GM08714 (cell line): ENCODE results near the gene CDK16.

Experiments
- H3K4me3 ChIP-seq: fragments of 200-500 bp; sonication (Bioruptor generic); 2 replicates; pipeline ENCODE4 v1.5.1; 2014; ENCODE audit warnings: mild to moderate bottlenecking, low read length, inconsistent platforms
- ZNF274 ChIP-seq: IDR thresholded peaks from 2 replicates; pipeline ENCODE4 v1.6.1; 2012; ENCODE audit warnings: mild to moderate bottlenecking, low read depth, low read length

The CDK16 gene

DNA sequence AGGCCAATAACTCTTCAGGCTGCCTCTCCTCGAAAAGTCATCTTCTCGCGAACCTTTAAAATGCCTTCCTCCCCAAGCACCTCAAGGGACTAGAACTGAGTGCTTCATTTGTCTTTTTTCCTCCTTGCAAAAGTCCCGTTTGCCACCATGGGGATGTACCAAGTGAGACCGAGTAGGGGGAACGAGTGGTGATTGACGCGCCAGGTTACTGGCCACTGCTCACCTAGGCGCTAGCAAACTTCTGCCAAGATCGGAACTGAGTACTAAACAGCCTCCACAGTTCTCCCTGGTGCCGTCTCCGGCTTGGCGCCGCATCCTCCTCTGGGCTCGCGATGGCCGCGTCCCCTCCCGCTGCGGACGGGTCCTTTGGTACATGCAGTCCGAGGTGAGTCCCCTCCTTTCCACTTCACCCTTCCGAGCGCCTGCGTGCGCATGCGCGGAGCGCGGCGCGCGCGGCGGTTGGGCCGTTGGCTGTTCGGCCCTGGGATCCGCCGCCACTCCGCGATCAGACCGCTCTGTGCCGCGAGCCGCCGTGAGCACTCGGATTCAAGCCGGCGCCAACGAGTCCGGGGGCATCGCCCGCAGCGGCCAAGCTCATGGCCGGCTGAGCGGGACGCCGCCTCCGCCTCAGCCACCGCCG lies at the start of gene CDK16:
TSS of gene CDK16 (plus strand) at position 402 of the 640 bp plus-strand sequence. CDS start 4,877 bp downstream, outside the sequence.
- TF ChIP-seq ZNF274: no peak
- H3K4me3 ChIP-seq: peak within 1 kb of the TSS; percentile 68

DNA sequence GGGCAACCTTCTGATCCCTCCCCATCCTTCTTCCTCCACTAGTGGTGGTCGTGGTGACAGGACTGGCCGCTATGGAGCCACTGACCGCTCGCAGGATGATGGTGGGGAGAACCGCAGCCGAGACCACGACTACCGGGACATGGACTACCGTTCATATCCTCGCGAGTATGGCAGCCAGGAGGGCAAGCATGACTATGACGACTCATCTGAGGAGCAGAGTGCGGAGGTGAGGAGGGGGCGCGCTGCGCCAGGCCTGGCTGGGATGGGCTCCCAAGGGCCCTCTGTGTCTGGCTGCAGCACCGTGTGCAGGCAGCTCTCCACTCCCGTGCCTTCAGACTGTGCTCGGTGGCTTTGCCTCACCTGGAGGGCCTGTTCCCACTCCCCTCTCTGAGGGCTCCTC lies 49.2 kb upstream of the CDK16 start:
- H3K4me3 ChIP-seq: no peak overlapping the region
- no peak for TF ChIP-seq ZNF274

DNA sequence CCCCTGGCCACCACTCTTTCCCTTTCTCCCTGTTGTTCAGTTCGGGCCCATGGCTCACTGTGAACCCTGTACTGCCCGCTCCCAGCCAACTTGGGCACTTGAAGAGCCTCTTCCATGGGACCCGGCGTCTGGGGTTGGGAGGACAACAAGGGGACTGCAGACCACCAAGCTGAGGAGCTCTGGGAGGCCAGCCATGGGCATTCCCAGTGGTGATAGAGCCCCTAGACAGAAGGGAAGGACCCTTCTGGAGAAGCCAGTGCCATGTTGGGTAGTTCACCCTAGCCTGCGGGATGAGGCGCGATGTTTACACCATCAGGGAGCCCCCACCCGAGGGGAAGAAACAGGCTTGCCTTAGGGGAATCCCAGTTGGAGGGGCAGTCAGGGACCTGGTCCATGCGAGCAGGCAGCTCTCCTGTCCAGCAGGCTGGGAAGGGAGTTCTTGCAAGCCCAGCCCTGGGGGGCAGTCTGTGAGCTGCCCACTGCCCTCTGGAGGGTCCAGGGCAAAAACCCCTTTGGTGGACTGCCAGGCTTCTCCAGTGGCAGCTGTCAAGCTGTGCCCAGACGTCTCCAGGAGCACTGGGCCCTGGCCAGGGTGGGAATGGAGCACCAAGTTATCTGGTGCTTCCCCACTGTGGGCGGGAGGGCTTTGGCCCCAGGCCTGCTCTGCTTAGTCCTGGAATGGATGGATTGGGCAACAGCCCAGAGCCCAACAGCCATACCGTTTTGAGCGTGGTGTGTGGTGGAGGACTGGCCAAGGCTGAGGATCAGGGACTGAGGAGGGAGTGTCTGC lies 48.6 kb upstream of the CDK16 start:
- no peak overlapping the region for H3K4me3 ChIP-seq
- TF ChIP-seq ZNF274: no peak

DNA sequence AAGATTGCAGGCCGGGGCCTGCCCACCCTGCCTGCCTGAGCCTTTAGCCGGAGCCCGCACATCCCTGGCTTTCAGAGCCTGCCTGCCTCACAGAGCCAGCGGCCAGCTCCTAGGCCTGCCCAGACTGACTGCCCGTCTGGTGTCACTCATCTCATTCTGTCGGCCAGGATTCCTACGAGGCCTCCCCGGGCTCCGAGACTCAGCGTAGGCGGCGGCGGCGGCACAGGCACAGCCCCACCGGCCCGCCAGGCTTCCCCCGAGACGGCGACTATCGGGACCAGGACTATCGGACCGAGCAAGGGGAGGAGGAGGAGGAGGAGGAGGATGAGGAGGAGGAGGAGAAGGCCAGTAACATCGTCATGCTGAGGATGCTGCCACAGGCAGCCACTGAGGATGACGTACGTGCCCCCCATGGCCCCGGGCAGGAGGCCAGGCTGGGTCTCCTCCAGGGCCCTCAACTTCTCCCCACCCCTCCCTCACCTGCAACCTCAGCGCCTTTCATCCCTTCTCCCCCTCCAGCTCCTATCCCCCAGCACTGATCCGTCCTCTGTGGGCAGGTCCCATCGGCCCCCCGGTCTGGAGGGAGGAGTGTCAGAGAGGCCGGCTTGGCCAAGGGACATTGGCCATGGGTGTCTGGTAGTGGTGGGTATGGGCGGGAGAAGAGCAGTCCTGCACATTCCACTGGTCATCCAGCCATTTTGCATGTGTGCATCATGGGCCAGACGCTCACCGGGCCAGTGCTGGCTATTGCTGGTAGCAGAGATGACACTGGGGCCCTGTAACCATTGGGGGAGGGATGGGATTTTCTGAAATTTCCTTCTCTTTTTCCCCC lies 47.4 kb upstream of the CDK16 start:
- no peak for TF ChIP-seq ZNF274
- H3K4me3 ChIP-seq: no peak overlapping the region

DNA sequence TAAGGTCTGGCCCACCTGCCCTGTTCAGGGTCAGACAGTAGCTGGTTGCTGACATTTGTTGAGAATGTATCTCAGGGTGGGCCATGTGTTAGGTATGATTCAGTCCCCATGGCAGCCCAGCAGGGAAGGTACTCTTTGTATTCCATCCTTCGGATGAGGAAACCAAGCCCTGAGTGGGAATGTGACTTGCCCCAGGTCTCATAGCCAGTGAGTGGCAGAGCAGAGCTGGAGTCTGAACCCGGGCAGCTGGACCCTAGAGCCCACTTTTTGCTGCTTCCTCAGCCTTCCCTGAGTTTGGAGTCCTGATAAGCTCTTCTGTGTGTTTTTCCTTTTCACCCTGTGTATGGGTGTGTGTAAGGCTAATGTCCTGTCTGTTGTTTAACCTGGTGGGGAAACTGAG lies 46.5 kb upstream of the CDK16 start:
- no peak for TF ChIP-seq ZNF274
- H3K4me3 ChIP-seq: no peak overlapping the region

DNA sequence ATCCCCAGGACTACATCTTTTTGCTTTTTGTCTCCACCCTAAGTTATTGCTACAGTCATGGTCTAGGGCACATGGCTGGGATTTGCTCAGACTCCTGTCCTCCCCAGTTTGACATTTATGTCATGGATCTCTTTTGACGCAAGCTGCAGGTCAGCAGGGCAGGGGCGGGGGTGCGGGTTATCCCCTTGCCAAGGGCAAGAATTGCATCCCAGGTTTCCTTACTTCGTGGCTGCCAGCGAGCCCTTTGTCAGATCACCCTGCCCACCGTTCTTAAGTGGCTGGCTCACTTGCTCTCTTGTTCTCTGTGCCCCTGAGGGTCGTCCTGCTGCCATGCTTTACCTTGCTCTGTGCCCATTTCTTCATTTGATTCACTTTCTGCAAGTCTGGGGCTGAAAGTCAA lies 45.9 kb upstream of the CDK16 start:
- no peak overlapping the region for H3K4me3 ChIP-seq
- no peak for TF ChIP-seq ZNF274

DNA sequence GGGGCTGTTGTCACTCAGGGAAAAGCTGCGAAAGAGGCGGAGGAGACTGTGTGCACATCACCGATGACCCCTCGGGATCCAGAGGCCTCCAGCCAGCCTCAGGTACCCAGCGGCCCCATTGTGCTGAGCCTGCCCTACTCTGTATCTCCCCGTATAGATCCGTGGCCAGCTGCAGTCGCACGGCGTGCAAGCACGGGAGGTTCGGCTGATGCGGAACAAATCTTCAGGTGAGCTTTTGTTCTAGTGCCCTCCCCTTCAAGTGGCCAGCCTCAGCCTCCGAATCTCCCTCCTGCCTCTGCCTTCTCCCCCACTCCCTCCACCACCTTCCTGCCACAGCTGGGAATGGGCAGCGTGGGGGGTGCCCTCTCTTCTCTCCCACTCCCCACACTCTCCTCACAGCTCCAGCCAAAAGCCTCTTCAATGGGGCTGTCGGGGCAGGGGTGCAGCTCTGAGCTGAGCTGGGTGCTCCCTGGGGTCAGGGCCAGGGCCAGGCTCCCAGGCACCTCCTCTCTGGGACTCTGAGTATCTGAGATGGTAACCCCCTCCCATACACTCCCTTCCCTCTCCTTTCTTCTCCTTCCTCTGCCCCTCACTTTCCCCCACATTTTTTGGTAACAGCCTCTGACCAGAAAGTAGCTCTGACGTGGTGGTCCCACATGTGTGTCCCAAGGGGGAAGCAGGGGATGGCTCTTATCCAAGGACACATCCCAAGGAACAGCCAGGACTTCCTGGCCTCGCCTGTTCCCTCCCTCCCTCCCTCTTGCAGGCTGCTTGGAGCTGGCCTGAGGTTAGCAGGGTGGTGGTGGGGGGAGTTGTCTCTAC lies 45.3 kb upstream of the CDK16 start:
- no peak for TF ChIP-seq ZNF274
- no peak overlapping the region for H3K4me3 ChIP-seq

DNA sequence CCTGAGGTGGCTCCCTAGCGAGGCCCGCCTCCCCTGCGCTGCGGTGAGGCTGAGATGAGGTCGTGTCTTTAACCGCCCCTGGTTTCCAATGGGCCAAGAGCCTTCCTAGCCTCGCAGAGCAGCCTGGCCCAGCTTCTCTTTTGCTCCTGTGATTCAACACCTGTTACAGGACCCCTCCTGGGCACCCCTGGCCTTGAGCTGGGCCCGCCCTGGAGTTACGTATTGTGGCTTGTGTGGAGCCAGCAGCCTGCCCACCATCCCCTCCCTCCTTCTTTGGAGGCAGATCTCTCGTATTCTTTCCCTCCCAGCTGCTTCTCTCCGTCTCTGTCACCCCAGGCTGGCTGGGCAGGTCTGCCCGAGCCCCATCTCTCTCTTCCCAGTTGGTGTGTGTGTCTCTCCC lies 44.1 kb upstream of the CDK16 start:
- TF ChIP-seq ZNF274: no peak
- no peak overlapping the region for H3K4me3 ChIP-seq

DNA sequence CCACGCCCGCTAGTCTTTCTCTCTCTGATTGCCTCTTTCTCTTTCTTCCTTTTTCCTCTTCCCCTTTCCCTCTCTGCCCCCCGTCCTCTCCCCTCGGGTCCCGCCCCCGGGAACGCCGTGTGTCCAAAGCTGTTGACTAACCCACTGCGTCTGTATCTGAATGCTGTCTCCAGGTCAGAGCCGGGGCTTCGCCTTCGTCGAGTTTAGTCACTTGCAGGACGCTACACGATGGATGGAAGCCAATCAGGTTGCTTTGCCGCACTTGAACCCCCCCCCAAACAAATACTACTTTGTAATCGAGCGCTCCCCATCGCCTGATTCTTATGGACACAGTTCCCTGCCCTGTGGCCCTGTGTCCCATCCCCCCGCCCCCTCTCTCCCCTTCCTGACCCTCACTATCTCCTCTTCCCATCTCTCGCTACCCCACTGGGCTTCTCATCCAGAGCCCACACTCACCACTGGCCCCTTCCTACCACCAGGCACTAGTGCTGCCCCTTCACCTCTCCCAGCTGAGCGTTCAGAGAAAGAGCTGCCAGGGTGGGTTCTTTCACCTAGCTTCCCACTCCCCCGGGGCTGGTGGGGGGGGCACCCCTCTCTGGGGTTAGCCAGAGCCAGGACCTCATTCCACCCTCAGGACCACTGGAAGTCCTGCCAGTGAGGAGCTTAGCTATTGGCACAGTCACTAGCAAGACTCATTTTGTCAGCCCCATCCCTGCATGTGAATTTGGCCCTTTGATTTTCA lies 43.5 kb upstream of the CDK16 start:
- no peak for TF ChIP-seq ZNF274
- no peak overlapping the region for H3K4me3 ChIP-seq

DNA sequence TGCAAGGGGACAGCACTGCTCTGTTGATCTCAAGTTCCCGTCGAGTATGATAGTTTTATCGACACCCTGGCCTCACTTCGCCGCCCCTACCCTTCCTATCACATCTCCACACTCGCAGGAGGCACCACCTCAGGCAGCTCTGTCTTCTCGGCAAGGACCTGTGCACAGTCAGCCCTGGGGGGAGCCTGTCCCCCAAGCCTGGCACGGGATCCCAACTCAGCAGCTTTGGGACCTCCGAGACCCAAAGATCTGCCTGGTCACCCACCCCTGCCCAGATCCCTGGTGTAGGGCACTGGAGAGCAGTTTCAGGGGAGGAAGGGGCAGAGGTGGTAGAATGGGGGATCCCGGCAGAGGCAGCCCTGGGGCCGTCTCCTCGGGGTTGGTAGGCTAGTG lies 42.9 kb upstream of the CDK16 start:
- no peak overlapping the region for H3K4me3 ChIP-seq
- no peak for TF ChIP-seq ZNF274

DNA sequence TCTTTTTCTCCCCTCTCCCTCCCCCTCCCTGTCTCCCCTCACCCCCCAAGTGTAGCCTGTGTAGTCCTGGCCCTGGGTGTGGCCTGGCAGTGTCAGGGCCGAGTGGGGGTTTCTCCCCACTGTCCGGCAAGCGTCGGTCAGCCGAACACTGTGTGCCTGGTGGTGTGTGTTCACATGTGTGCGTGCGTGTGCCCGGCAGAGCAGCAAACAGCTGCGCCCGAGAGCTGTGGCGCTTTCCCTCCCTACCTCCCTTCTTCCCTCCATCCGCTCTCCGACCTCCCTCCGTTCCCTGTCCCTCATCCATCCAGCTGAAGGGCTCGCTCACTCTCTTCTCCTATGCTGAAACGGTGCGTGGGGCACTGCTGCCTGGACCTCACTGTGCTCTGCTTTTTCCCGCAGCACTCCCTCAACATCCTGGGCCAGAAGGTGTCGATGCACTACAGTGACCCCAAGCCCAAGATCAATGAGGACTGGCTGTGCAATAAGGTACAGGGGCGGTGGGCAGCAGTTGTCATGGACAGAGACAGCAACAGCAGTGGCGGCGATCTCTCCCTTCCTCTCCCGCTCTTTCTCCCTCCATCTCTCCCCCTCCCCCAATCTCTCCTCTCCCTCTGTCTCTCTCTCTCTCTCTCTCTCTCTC lies 42.3 kb upstream of the CDK16 start:
- no peak overlapping the region for H3K4me3 ChIP-seq
- no peak for TF ChIP-seq ZNF274

DNA sequence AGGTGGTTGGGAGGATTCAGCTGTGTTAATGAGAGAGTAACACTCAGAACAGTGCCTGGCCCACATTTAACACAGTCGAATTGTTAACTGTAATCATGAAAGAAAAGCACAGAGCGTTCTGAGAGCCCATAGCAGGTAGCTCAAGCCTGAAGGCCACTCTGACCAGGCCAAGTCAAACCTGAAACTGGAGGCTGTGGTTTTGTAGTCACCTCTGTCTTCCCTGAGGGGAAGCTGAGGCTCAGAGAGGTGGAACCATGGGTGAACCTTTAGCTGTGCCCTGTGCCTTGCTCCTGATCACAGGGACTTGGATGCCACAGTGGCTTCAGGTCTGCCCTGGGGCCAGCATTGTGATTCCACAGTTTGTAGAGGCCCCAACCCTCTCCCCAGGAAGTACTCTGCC lies 41.4 kb upstream of the CDK16 start:
- no peak for TF ChIP-seq ZNF274
- H3K4me3 ChIP-seq: no peak overlapping the region

DNA sequence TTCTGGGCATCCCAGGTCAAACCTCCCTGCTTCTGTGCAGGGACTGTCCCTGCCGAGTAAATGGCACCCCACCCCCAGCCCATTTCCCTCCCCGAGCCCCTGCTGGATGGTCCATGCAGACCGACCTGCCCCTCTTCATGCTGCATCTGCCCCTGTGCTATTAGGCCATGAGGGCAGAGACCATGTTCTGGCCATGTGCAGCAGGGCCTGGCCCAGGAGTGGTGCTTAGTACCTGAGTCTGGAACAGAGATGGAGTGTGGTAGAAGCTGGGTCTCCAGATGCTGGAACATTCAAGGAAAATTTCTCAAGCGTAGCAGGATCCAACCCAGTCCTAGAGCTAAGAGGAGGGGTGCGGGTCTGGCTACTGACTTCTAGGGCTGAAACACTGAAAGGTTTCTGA lies 40.1 kb upstream of the CDK16 start:
- no peak for TF ChIP-seq ZNF274
- no peak overlapping the region for H3K4me3 ChIP-seq
